GM04503 (cell line): ENCODE data around the gene GAS1.

ENCODE experiments used
- DNase-seq: peaks from one replicate; pipeline ENCODE4 v3.0.0-alpha.2; 2012; ENCODE audit warnings: low read depth

Gene GAS1

GRCh38 chr9:86962692-86963091 is 15.4 kb upstream of the GAS1 start:
- DNase-seq = no peak

- no peak for DNase-seq
Measured at GRCh38 chr9:86960938-86961337, 13.6 kb upstream of the GAS1 start.

GRCh38 chr9:86958203-86958602 is 10.9 kb upstream of the GAS1 start:
- DNase-seq = no peak

- no peak for DNase-seq
Measured at GRCh38 chr9:86955561-86955960, 8.3 kb upstream of the GAS1 start.

GRCh38 chr9:86955042-86955441 is 7.7 kb upstream of the GAS1 start:
- DNase-seq = no peak

GRCh38 chr9:86953181-86953580 is 5.9 kb upstream of the GAS1 start:
- no peak for DNase-seq

GRCh38 chr9:86948074-86948929 is 996 bp upstream of the GAS1 start:
- DNase-seq = no peak

- no peak for DNase-seq
Measured at GRCh38 chr9:86946201-86947145, 833 bp downstream of the GAS1 start.

- no peak for DNase-seq
Measured at GRCh38 chr9:86945728-86946200, 1.5 kb downstream of the GAS1 start.

GRCh38 chr9:86944796-86945727 is 2.2 kb downstream of the GAS1 start:
- no peak for DNase-seq

- no peak for DNase-seq
Measured at GRCh38 chr9:86943201-86944113, 3.8 kb downstream of the GAS1 start.

GRCh38 chr9:86942281-86943200 is 4.8 kb downstream of the GAS1 start:
- DNase-seq = no peak

GRCh38 chr9:86941197-86941596 is 6.1 kb downstream of the GAS1 start:
- DNase-seq = no peak

GRCh38 chr9:86940774-86941173 is 6.5 kb downstream of the GAS1 start:
- DNase-seq = no peak

GRCh38 chr9:86939891-86940290 is 7.4 kb downstream of the GAS1 start:
- DNase-seq = no peak

- no peak for DNase-seq
Measured at GRCh38 chr9:86939321-86939720, 8.0 kb downstream of the GAS1 start.

- DNase-seq = no peak
Measured at GRCh38 chr9:86938780-86939179, 8.5 kb downstream of the GAS1 start.

- peak; percentile 56 for DNase-seq
Measured at GRCh38 chr9:86926145-86926544, 21.2 kb downstream of the GAS1 start.

- peak; percentile 88 for DNase-seq
Measured at GRCh38 chr9:86925686-86926085, 21.6 kb downstream of the GAS1 start.

- DNase-seq = no peak
Measured at GRCh38 chr9:86924206-86924605, 23.1 kb downstream of the GAS1 start.
